K562 (cell line): ENCODE measurements around the gene MSANTD1. TPM values are rescaled to one million over a fixed set of nuclear protein-coding genes. Genes with fewer than 3 reads are reported as not detected.

ENCODE experiments used
- ATAC-seq: fragments of 200-7000 bp; cut with Tn5 transposase; 3 replicates; pipeline ENCODE4 v1.9.1; 2020; ENCODE audit warnings: moderate library complexity
- BruUV-seq: library from RNA; stranded (reverse); fragments of 400-500 nt; replicated peaks from 2 replicates; lab custom pipeline; 2021; lab: Mats Ljungman, UMichigan
- CTCF ChIA-PET: fragments of 300-600 bp; formaldehyde crosslinking; extraction: SDS; loops from one replicate; lab custom pipeline; 2021; ENCODE audit warnings: low intra/inter-chr PET ratio; lab: Yijun Ruan, JAX
- POLR2A ChIA-PET: fragments of 300-600, 350-650 bp; sonication (Branson Sonifier 250); formaldehyde crosslinking; extraction: SDS; loops from one replicate; lab custom pipeline; 2021; ENCODE audit warnings: antibody characterized with exemption, inconsistent platforms; lab: Yijun Ruan, JAX
- DNase-seq, 4 experiments: peaks; one replicate each; pipeline versions ENCODE4 v3.0.0 to v3.0.0-alpha.2; 2011 to 2018; ENCODE audit warnings: low spot score in 3 of 4, mixed read lengths in 3 of 4; ENCODE audit errors: extremely low read depth in 1 of 4
- FAIRE-seq: peaks from 2 replicates; lab custom pipeline; 2011; peaks lifted over from hg19 to GRCh38; lab: Jason Lieb, UNC
- H2AFZ ChIP-seq: 2 replicates; pipeline ENCODE4 v1.6.0; 2011; ENCODE audit warnings: low read depth, low read length, control low read depth, inconsistent platforms
- H3K27ac ChIP-seq: fragments of 200-600 bp; 3 replicates; pipeline ENCODE4 v1.8.0; 2011; ENCODE audit warnings: low read depth, mild to moderate bottlenecking, control low read depth, inconsistent platforms, low read length, moderate library complexity, mixed read lengths; ENCODE audit errors: extremely low read depth
- H3K27me3 ChIP-seq, 2 experiments: fragments of 300-600 bp in 1 of 2; 2 replicates in 1 of 2; 3 replicates in 1 of 2; pipeline versions ENCODE4 v1.6.0 to v1.8.0; 2011; ENCODE audit warnings: inconsistent platforms in 2 of 2, low read length in 2 of 2, mild to moderate bottlenecking in 1 of 2, mixed read lengths in 1 of 2, moderate library complexity in 1 of 2; ENCODE audit not compliant: control insufficient read depth in 2 of 2, insufficient read depth in 2 of 2
- H3K36me3 ChIP-seq: fragments of 300-600 bp; 3 replicates; pipeline ENCODE4 v1.8.0; 2011; ENCODE audit warnings: mild to moderate bottlenecking, low read length, inconsistent platforms; ENCODE audit not compliant: control insufficient read depth, insufficient read depth
- H3K4me1 ChIP-seq, 2 experiments: fragments of 200-600 bp in 1 of 2; replicated peaks in 1 of 2; 2 replicates in 1 of 2; 3 replicates in 1 of 2; pipeline versions ENCODE4 v1.5.1 to v1.8.0; 2011; ENCODE audit warnings: inconsistent platforms in 2 of 2, low read length in 2 of 2, mild to moderate bottlenecking in 1 of 2, mixed read lengths in 1 of 2, moderate library complexity in 1 of 2; ENCODE audit not compliant: control insufficient read depth in 2 of 2, insufficient read depth in 2 of 2
- H3K4me2 ChIP-seq: 2 replicates; pipeline ENCODE4 v1.6.1; 2011; ENCODE audit warnings: low read length, control low read depth, inconsistent platforms, mixed read lengths; ENCODE audit not compliant: insufficient read depth
- H3K4me3 ChIP-seq: fragments of 200-600 bp; sonication (generic), shearing (Covaris generic); 2 replicates; pipeline ENCODE4 v1.5.1; 2016; ENCODE audit warnings: control low read depth, inconsistent platforms
- H3K79me2 ChIP-seq: fragments of 200-600 bp; 3 replicates; pipeline ENCODE4 v1.8.0; 2011; ENCODE audit warnings: low read length, inconsistent platforms; ENCODE audit not compliant: control insufficient read depth, insufficient read depth
- H3K9ac ChIP-seq, 2 experiments: 2 replicates each; pipeline versions ENCODE4 v1.6.0 to v1.6.1; 2011; ENCODE audit warnings: low read depth in 2 of 2, low read length in 2 of 2, control low read depth in 1 of 2, inconsistent platforms in 1 of 2, mild to moderate bottlenecking in 1 of 2, mixed read lengths in 1 of 2; ENCODE audit not compliant: insufficient read depth in 1 of 2
- H3K9me1 ChIP-seq: one replicate; pipeline ENCODE4 v1.6.0; 2011; ENCODE audit warnings: inconsistent platforms, mild to moderate bottlenecking, low read length, moderate library complexity; ENCODE audit not compliant: control insufficient read depth, insufficient read depth
- H3K9me3 ChIP-seq: replicated peaks from 2 replicates; pipeline ENCODE4 v1.5.1; 2011; ENCODE audit warnings: low read depth, low read length, inconsistent platforms; ENCODE audit not compliant: control insufficient read depth, insufficient read depth
- H4K20me1 ChIP-seq: replicated peaks from 2 replicates; pipeline ENCODE4 v1.6.1; 2011; ENCODE audit warnings: low read length, inconsistent platforms, mixed read lengths; ENCODE audit not compliant: control insufficient read depth, insufficient read depth
- BCOR ChIP-seq: fragments of 450-650 bp; IDR thresholded peaks from 2 replicates; pipeline ENCODE4 v1.6.1; 2016
- ETV6 ChIP-seq, 3 experiments: fragments of 150-350 bp in 1 of 3; sonication (generic) in 1 of 3; formaldehyde crosslinking in 1 of 3; IDR thresholded peaks; 2 replicates each; pipeline versions ENCODE4 v1.6.1 to v1.8.0; 2014 to 2022; ENCODE audit warnings: borderline replicate concordance in 2 of 3, low read depth in 2 of 3, antibody characterized with exemption in 1 of 3, low read length in 1 of 3, mild to moderate bottlenecking in 1 of 3, missing genetic modification reagents in 1 of 3
- HDAC8 ChIP-seq: fragments of 450-650 bp; IDR thresholded peaks from 2 replicates; pipeline ENCODE4 v1.6.1; 2016; ENCODE audit warnings: mild to moderate bottlenecking, missing genetic modification characterization, moderate library complexity, missing compliant biosample characterization
- ILK ChIP-seq: fragments of 450-650 bp; IDR thresholded peaks from 2 replicates; pipeline ENCODE4 v1.6.1; 2016; ENCODE audit warnings: missing genetic modification characterization, low read depth, mild to moderate bottlenecking, missing compliant biosample characterization, moderate library complexity, borderline replicate concordance
- POLR2B ChIP-seq: fragments of 450-650 bp; IDR thresholded peaks from 2 replicates; pipeline ENCODE4 v1.6.1; 2018; ENCODE audit warnings: low read depth; ENCODE audit not compliant: partially characterized antibody
- PRPF4 ChIP-seq: fragments of 200-400 bp; formaldehyde crosslinking; IDR thresholded peaks from one replicate; pipeline ENCODE4 v1.6.1; 2017; ENCODE audit warnings: low read length, low read depth, mild to moderate bottlenecking; ENCODE audit not compliant: insufficient read depth, poor library complexity, severe bottlenecking
- RBFOX2 ChIP-seq: fragments of 200-400 bp; formaldehyde crosslinking; IDR thresholded peaks from 2 replicates; pipeline ENCODE4 v1.6.1; 2017; ENCODE audit warnings: low read depth, mild to moderate bottlenecking, low read length, moderate library complexity
- SMAD2 ChIP-seq: fragments of 150-350 bp; IDR thresholded peaks from 2 replicates; pipeline ENCODE4 v1.6.1; 2014; ENCODE audit warnings: low read depth, mild to moderate bottlenecking, low read length
- SMARCC2 ChIP-seq: fragments of 450-650 bp; IDR thresholded peaks from 2 replicates; pipeline ENCODE4 v1.6.1; 2017; ENCODE audit warnings: antibody characterized with exemption, moderate library complexity, mild to moderate bottlenecking, low read depth
- ZFP36 ChIP-seq: fragments of 150-350 bp; IDR thresholded peaks from 2 replicates; pipeline ENCODE4 v1.6.1; 2018; ENCODE audit warnings: low read length, low read depth; ENCODE audit not compliant: partially characterized antibody
- ZNF174 ChIP-seq: fragments of 250-450 bp; sonication (Bioruptor Pico); IDR thresholded peaks from 2 replicates; pipeline ENCODE4 v1.4.0; 2020; ENCODE audit warnings: mild to moderate bottlenecking
- ZNF217 ChIP-seq: sonication (generic); formaldehyde crosslinking; IDR thresholded peaks from 2 replicates; pipeline ENCODE4 v1.8.0; 2022; ENCODE audit warnings: mild to moderate bottlenecking, missing genetic modification reagents
- WGBS: fragments of 100-300 bp; shearing (Covaris generic); methylation state at CpG from one replicate; pipeline ENCODE4 v1.1.6; 2016; ENCODE audit warnings: low coverage, mixed read lengths; ENCODE audit not compliant: insufficient coverage; ENCODE audit errors: missing lambda C conversion rate; 5-methylcytosine and 5-hydroxymethylcytosine counted together
- in situ Hi-C: fragments of 300-500 bp; cut with MboI; formaldehyde crosslinking; loops from 4 replicates; pipeline ENCODE4 v1.15.0; 2018; ENCODE audit warnings: inconsistent platforms, mixed read lengths
- intact Hi-C: fragments of 100-400 bp; cut with micrococcal nuclease; formaldehyde crosslinking; loops from 2 replicates; pipeline ENCODE4 v1.14.2; 2022
- polyA plus RNA-seq, 8 experiments: library from polyadenylated mRNA; depleted of rRNA in 4 of 8; stranded (reverse) in 5 of 8; unstranded in 3 of 8; fragments of >200 nt; fragmentation: Nextera tagmentation in 2 of 8; fragmentation: Illumina TruSeq in 1 of 8; extraction: Ambion mirVana in 2 of 8; extraction: Trizol in 1 of 8; gene quantifications; 2 replicates each; pipeline versions ENCODE4 v1.2.1 to v1.2.3, GENCODE V29; 2011 to 2014; ENCODE audit warnings: inconsistent platforms in 1 of 8, missing spikeins in 1 of 8
- total RNA-seq, 7 experiments: library from RNA; depleted of rRNA in 6 of 7; stranded (reverse); fragments of >200 nt in 6 of 7; fragmentation: Illumina TruSeq in 2 of 7; extraction: Trizol in 2 of 7; gene quantifications; 2 replicates each; pipeline versions ENCODE4 v1.2.1 to v1.2.3, GENCODE V29; 2011 to 2021; ENCODE audit warnings: low replicate concordance in 1 of 7
- TF ChIP-seq, protein P1 (sequence below): sonication (generic); formaldehyde crosslinking; IDR thresholded peaks from 2 replicates; pipeline ENCODE4 v1.9.0; 2022; ENCODE audit warnings: mild to moderate bottlenecking, missing genetic modification reagents

MSANTD1 gene
- total and polyA plus RNA-seq, 9 of the 15 experiments (the other 6 are each of a cell fraction or from before 2014, with no cell fraction given) = 0.04 to 0.09 (median 0.07) TPM; not detected in 6

DNA sequence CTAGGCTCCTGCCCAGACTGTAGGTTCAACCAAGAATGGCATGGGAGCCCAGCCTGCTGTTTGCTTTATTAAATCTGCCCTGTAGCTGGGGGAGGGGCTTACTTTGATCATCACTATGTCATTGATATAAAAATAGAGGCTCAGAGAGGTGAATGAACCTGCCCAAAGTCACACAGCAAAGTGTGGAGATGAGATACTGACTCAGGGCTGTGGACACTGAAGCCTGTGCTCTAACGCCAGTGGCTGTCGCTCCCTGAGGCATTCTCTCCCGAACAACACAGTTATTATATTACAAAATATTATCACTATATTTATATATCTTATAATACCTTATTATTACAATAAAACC, 3.5 kb downstream of the MSANTD1 start:
- no peak for DNase-seq
- in situ Hi-C loops (no loop called here), intact Hi-C loops (no loop called here)
- no peak overlapping the region for H3K4me2 ChIP-seq
- H3K36me3 ChIP-seq = no peaks in the 10 kb centered on the region
- TF ChIP-seq POLR2B (no peak), PRPF4 (no peak), RBFOX2 (no peak), ZNF217 (CRISPR knock-in tag) (no peak), SMAD2 (no peak), ILK (tag) (no peak), HDAC8 (tag) (no peak), ZFP36 (peak; percentile 57), SMARCC2 (no peak), ETV6 (IDR thresholded peaks at IDR 0.05; ENCODE audit: borderline replicate concordance in 1 of 2, low read depth in 2 of 2, low read length in 1 of 2) (no peak), ETV6 (CRISPR knock-in tag; IDR thresholded peaks at IDR 0.05; ENCODE audit: borderline replicate concordance) (no peak), ZNF174 (CRISPR knock-in tag) (no peak), BCOR (peak; percentile 52)
- TF ChIP-seq, protein P1, sequence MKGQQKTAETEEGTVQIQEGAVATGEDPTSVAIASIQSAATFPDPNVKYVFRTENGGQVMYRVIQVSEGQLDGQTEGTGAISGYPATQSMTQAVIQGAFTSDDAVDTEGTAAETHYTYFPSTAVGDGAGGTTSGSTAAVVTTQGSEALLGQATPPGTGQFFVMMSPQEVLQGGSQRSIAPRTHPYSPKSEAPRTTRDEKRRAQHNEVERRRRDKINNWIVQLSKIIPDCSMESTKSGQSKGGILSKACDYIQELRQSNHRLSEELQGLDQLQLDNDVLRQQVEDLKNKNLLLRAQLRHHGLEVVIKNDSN (CRISPR knock-in tag) = no peak
- no peak overlapping the region for H3K4me3 ChIP-seq
- H2AFZ ChIP-seq = no peak overlapping the region
- peaks cover 0 to 62% of the 10 kb centered on the region in 2 experiments; a peak in 2 of 5 replicates for H3K4me1 ChIP-seq
- no peaks in the 10 kb centered on the region for H3K79me2 ChIP-seq
- no peak for ATAC-seq
- H4K20me1 ChIP-seq = peaks cover 8% of the 10 kb centered on the region; the same call in 1 of the 2 replicates
- BruUV-seq = no TSS peak
- H3K27ac ChIP-seq = no peak overlapping the region
- no peak for FAIRE-seq
- no peaks in the 10 kb centered on the region for H3K9me3 ChIP-seq
- WGBS = 32% methylated on average over 3 of the region's 3 CpGs
- H3K9ac ChIP-seq = no peak overlapping the region
- POLR2A ChIA-PET = interaction anchor here (1.4 kb wide), 1 partner anchor 10 kb away, joined by 3 read pairs; no protein-coding TSS in a partner anchor
- peaks cover 17 to 48% of the 10 kb centered on the region in 2 experiments for H3K27me3 ChIP-seq
- CTCF ChIA-PET = no interaction called here
- H3K9me1 ChIP-seq = no peaks in the 10 kb centered on the region
